ENCODE data around the gene NDUFS6.

NDUFS6 gene

GRCh38 chr5:1801222-1801966 is at the start of gene NDUFS6:
Gene NDUFS6 (plus strand): TSS chr5:1801407. CDS start chr5:1801418, 11 bp downstream.
- peak; percentile 83 to 85 for DNase-seq

DNA sequence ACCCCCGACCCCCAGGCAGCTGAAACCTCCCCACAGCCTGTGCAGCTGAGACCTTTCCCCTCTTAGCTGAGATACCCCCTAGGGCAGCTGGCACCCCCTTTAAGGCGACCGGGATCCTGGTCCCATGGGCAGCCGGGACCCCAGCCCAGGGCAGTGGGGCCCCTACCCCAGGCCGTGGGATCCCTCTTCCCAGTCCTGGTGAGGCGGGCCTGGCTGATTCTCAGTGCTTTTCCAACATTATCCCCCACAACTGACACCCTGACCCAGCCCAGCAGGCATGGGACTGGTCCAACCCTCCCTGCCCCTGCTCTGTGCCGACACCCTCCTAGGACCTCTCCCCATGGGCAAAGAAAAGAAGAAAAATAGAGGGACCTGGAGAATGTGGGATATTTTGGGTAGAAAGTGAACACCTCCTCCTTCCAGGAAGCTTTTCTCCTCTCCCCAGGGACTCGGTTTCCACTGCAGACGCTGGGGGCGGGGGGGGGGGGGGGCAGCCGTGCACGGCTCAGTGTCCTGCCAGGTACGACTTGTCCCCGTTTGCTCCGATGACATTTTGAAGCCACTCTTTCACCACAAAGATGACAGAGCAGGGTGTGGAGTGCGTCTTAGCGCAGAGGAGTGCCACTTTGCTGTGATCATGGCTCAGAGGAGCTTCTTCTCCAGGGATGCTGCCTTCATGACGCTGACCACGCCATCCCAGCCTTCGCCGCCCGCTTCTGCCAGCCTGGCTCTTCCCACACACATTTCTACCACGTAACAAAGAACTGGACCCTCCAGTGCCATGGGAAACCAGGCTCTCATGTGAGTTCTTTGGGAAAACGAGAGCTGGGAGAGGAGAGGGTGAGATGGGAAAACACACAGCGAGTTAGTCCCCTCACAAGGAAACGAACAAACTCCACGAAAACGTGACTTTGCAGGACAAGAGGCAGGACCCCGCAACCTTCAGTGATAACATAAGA is 49.1 kb upstream of the NDUFS6 start:
- no peak for DNase-seq

GRCh38 chr5:1752881-1753280 is 48.3 kb upstream of the NDUFS6 start:
- no peak for DNase-seq

DNA sequence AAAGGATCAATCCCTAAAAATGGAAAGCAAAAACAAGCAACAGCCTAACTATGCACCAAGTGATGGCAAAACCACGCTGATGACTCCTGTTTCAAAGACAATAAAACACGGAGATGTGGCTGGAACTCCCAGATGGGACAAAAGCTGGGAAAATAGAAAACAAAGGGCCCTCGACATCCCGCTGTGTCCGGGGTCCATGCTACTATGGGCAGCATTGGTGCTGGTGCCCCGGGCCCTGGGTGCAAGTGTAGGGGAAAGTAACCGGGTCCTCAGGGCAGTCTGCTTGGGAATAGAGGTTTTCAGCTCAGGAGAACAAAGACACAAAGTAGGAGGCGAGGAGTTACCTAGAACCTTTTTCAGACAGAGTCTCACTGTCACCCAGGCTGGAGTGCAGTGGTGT is 47.7 kb upstream of the NDUFS6 start:
- DNase-seq: no peak

DNA sequence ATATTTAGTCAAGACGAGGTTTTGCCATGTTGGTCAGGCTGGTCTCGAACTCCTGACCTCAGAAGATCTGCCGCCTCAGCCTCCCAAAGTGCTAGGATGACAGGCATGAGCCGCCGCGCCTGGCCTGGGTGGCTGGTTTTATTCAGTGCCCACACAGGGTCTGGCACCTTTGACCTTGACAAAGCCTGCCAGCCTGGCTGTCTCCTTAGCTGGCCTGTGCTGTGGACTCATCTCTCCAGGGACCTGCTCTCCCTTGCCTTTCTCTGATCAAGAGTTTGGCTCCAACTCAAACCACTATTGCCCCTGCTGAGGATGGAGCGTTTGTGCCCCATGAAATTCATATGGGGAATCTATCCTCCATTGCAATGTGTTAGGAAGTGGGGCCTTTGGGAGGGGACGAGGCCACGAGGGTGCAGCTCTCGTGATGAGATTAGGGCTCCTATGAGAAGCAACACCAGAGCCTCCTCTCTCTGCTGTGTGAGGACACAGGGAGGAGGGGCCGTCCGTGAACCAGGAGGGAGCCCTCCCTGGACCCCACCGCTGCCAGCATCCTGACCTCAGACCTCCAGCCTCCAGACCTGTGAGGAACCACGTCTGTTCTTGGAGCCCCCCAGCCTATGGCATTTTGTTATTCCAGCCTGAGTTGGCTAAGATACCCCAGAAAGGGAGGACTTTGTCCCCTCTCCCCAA is 46.5 kb upstream of the NDUFS6 start:
- no peak for DNase-seq

GRCh38 chr5:1755321-1755949 is 45.8 kb upstream of the NDUFS6 start:
- DNase-seq: no peak

- DNase-seq: no peak
Measured at GRCh38 chr5:1756481-1756880, 44.7 kb upstream of the NDUFS6 start.

- no peak for DNase-seq
Measured at GRCh38 chr5:1757511-1757910, 43.7 kb upstream of the NDUFS6 start.

GRCh38 chr5:1758574-1758973 is 42.6 kb upstream of the NDUFS6 start:
- DNase-seq: no peak

GRCh38 chr5:1759378-1759970 is 41.7 kb upstream of the NDUFS6 start:
- DNase-seq: no peak

DNA sequence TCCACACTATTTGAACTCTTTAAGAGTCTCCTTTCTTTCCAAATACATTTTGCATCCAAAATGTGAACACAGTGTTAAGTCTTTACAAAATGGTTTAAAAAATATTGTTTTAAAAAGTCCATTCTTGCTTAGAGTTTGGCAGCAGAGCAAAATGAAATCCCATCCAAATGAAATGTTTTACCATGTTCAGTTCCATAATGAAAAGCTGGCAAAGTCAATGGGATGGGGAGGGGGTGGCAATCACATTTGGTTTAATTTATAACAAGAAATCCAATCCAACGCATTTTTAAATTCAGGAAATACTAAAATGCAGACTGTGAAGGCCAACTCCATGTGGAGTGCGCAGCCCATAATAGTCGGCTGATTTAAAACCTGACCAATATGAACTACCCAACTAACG is 41.0 kb upstream of the NDUFS6 start:
- no peak for DNase-seq

- DNase-seq: no peak
Measured at GRCh38 chr5:1760656-1761452, 40.4 kb upstream of the NDUFS6 start.

GRCh38 chr5:1761453-1761755 is 39.8 kb upstream of the NDUFS6 start:
- DNase-seq: no peak

- DNase-seq: no peak
Measured at GRCh38 chr5:1762121-1762882, 38.9 kb upstream of the NDUFS6 start.

DNA sequence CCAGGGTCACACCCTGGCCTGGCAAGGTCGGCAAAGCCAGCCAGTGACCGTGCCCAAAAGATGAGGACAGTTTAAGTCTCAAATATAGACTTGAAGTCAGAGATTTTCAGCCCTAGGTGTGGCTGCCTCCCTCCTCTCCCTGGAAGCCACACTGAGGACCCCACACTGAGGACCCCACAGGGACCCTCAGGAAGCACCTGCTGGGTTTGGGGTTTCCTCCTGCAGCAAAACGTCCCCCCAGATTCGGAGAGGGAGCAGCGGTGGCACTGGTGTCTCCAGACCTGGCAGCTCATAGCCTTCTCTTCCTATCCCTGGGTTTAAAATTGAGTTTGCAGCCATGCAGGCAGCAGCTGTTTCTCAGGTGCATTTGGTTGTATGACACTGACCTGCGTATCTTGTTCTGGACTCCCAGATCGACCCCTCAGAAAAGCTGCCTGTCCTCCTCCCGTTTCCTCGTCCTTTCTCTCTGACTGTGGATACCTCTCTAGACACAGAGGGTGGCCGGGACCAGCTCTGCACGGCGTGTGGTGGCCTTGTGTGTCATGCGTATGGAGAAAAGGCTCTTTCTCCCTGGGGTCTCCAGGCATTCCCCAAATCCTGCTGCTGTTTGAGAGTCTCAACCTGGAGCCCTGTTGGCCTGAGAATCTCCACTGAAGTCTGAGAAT is 38.2 kb upstream of the NDUFS6 start:
- DNase-seq: no peak

DNA sequence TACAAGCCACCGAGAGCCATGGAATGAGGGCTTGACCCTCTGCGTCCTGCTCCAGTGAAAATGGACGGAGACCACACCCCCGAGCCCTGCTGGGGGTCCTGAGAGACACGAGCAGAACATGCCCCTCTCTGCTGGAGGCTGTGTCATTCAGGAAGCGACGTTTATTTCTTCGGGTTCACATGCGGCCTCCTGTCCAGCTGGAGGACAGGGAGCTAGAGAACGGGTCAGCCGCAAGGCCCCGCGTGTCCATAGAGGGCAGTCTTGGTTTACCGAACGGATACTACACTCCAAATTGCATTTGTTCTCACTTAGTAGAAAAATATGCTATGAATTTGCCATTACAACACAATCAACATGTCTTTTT is 37.7 kb upstream of the NDUFS6 start:
- DNase-seq: peak; percentile 39 to 41

GRCh38 chr5:1763960-1764605 is 37.1 kb upstream of the NDUFS6 start:
- DNase-seq: no peak

DNA sequence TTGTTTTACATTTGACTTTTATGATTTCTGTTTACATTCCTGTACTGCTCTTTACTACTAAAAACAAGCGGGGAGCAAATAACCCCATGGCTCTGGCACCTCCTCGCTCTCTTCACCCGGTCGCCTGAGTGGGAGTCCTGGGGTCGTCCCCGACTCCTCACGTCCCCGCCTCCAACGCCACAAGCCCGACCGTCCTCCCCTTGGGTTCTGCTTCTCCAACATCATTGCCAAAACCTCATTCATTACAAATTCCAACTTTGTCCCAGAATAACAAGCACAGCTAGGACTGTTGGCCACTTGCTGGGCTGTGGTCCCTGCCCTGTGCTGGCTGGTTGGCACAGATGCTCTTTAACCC is 36.6 kb upstream of the NDUFS6 start:
- no peak for DNase-seq

DNA sequence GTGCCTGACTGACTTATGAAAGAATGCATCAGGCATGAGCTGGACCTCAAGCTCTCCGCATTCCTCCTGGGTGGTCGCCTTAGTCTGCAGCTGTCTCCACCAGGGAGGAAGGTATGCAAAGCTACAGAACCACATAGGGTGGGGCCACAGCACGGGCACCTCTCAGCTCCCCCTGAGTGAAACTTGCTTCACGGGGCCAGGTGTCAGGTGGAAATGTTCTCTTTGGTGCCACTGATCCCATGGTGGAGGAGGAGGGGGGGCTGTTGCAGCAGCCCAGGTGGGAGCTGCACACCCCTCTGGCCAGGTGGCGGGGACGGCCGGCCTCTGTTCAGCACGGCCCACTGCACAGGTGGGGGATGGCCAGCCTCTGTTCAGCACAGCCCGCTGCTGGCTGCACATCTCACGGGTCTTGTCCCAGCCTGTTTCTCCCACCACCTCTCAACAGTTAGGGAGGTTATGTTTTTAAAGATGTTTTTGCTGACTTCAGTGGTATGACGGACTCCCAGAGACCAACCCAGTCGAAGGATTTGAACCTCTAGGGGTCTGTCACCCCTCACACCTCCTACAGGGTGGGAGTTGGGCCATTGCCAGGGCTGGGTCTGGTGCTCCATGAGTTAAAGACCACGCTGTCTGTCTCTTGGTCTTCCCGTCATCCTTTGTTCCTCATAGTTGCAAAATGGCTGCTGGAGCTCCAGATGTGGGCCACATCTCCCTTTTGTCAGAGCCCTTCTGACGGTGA is 35.9 kb upstream of the NDUFS6 start:
- no peak for DNase-seq

- no peak for DNase-seq
Measured at GRCh38 chr5:1765880-1766235, 35.3 kb upstream of the NDUFS6 start.

Data from stimulated activated CD4-positive, alpha-beta T cell treated with anti-CD3 and anti-CD28 coated beads, Interleukin-2, amount 100 ng/mL, for 24 hours (primary cell).